T-cell (primary cell): ENCODE data around the gene ANKRD24. TPM values are rescaled to one million over a fixed set of nuclear protein-coding genes. Genes with fewer than 3 reads are reported as not detected.
"Not testable (repeated sequence)": the region's sequence is repeated elsewhere in the genome, so short reads cannot be mapped to it uniquely, and the experiment has no call there.

Experiments
- ATAC-seq, 4 experiments: fragments of 200-7000 bp in 3 of 4; fragments of 150-1000 bp in 1 of 4; cut with Tn5 transposase; replicated peaks in 1 of 4; 1 replicate in 3 of 4; 2 replicates in 1 of 4; pipeline ENCODE4 v1.10.0; 2021; ENCODE audit warnings: moderate library complexity in 3 of 4, mild to moderate bottlenecking in 2 of 4, moderate number of reproducible peaks in 1 of 4
- CTCF ChIA-PET, 2 donors: fragments of 300-600 bp; sonication (Branson Sonifier 250); formaldehyde crosslinking; loops; one replicate each; lab custom pipeline; 2022; ENCODE audit warnings: antibody characterized with exemption in 2 of 2; lab: Charles Lee
- POLR2A ChIA-PET, 2 donors: fragments of 300-600 bp; sonication (Branson Sonifier 250); formaldehyde crosslinking; loops; one replicate each; lab custom pipeline; 2022; ENCODE audit warnings: antibody characterized with exemption in 2 of 2; lab: Charles Lee
- DNase-seq, 35 experiments: peaks; one replicate each; pipeline versions ENCODE4 v3.0.0 to v3.0.0-alpha.2; 2013 to 2023
- H3K27ac ChIP-seq: one replicate; pipeline ENCODE4 v1.5.1; 2013; ENCODE audit warnings: low read length
- H3K27me3 ChIP-seq, 2 experiments: replicated peaks in 1 of 2; 1 replicate in 1 of 2; 2 replicates in 1 of 2; pipeline versions ENCODE4 v1.6.1 to v1.7.0; 2013; ENCODE audit warnings: low read length in 1 of 2, mixed read lengths in 1 of 2; ENCODE audit not compliant: control insufficient read depth in 2 of 2, insufficient read depth in 2 of 2; ENCODE audit errors: extremely low read depth in 1 of 2
- H3K36me3 ChIP-seq, 2 donors: 1 replicate in 1 of 2; 2 replicates in 1 of 2; pipeline versions ENCODE4 v1.6.1 to v1.7.0; 2013; ENCODE audit warnings: low read length in 1 of 2; ENCODE audit not compliant: control insufficient read depth in 2 of 2, insufficient read depth in 1 of 2; ENCODE audit errors: extremely low read depth in 1 of 2
- H3K4me1 ChIP-seq, 2 experiments: 1 replicate in 1 of 2; 2 replicates in 1 of 2; pipeline versions ENCODE4 v1.6.1 to v1.7.0; 2013; ENCODE audit warnings: low read length in 2 of 2, mixed read lengths in 1 of 2; ENCODE audit not compliant: insufficient read depth in 2 of 2, control insufficient read depth in 1 of 2; ENCODE audit errors: extremely low read depth in 1 of 2
- H3K4me3 ChIP-seq, 2 donors: 1 replicate in 1 of 2; 2 replicates in 1 of 2; pipeline versions ENCODE4 v1.5.1 to v1.7.0; 2013; ENCODE audit warnings: mild to moderate bottlenecking in 2 of 2, low read length in 1 of 2, moderate library complexity in 1 of 2; ENCODE audit not compliant: control insufficient read depth in 1 of 2; ENCODE audit errors: extremely low read depth in 1 of 2
- H3K9me3 ChIP-seq: 2 replicates; pipeline ENCODE4 v1.7.0; 2013
- H3K27ac Mint-ChIP-seq, 2 donors: one replicate each; pipeline ENCODE4 v1.8.0; 2020 to 2021; ENCODE audit warnings: mild to moderate bottlenecking in 2 of 2, mixed read lengths in 2 of 2
- H3K27me3 Mint-ChIP-seq, 2 donors: one replicate each; pipeline ENCODE4 v1.8.0; 2021 to 2022; ENCODE audit warnings: mixed read lengths in 2 of 2
- H3K36me3 Mint-ChIP-seq: one replicate; pipeline ENCODE4 v1.8.0; 2021; ENCODE audit warnings: mixed read lengths
- H3K4me1 Mint-ChIP-seq, 3 donors: one replicate each; pipeline ENCODE4 v1.8.0; 2020 to 2022; ENCODE audit warnings: mixed read lengths in 3 of 3, mild to moderate bottlenecking in 1 of 3
- H3K4me3 Mint-ChIP-seq, 3 donors: one replicate each; pipeline ENCODE4 v1.8.0; 2020 to 2022; ENCODE audit warnings: mild to moderate bottlenecking in 3 of 3, mixed read lengths in 3 of 3, moderate library complexity in 3 of 3
- H3K9me3 Mint-ChIP-seq, 3 donors: one replicate each; pipeline ENCODE4 v1.8.0; 2020 to 2022; ENCODE audit warnings: mixed read lengths in 3 of 3
- WGBS: methylation state at CpG from one replicate; pipeline ENCODE4 v1.1.5; 2013; ENCODE audit warnings: missing lambda C conversion rate; ENCODE audit not compliant: insufficient coverage; 5-methylcytosine and 5-hydroxymethylcytosine counted together
- total RNA-seq, 35 experiments: library from RNA in 6 of 35; stranded (reverse) in 6 of 35; fragments of 120-200 nt in 1 of 35; gene quantifications; one replicate each; pipeline versions ENCODE4 v1.2.1 to v1.2.4 and lab custom pipeline; 2013 to 2026

The ANKRD24 gene
- 1 to 10 TPM in 3 of 5 donors, under 1 TPM in 2; 0.79 to 2.2 (median 1.3) TPM for total RNA-seq
- total RNA-seq (2013) = 0.29 TPM
- 0.35 to 5.4 (median 1.7) reads per million in 29 experiments for total RNA-seq (lab: John Stamatoyannopoulos, UW)

DNA sequence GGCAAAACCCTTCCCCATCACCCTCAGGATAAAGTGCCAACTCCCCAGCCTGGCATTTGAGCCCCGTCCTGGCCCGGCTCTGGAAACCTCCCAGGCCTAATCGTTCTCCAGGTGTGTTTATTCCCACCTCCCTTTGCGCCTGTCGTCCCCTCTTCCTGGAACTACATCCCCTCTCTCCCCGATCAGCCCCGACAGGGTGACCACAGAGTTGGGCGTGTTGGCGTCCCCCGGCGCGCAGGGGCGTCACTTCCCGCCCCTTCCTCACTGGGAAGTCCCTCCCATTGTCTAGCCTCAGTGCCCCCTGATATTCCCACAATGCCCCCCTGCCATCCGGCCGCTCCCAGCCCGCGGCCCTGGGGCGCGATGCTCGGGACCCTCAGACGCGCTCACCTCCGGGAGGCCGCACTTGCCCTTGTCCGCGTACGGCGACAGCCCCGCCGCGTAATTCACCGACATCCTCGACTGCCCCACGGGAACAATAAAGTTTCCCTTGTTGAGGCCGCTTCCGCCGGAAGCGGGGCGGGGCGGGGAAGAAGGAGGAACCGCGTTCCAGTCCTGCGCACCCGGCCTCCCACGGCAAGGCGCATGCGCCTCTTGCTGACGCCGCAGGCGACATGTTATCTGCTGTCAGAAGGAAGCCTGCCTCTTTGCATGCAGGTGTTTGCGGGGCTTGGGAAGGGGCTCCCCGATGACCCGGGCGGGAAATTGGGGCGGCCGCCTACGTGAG is at the start of gene ANKRD24, which contains the start of gene SIRT6:
TSS of gene ANKRD24 (plus strand) at position 606 of the 727 bp plus-strand sequence. CDS start 3,737 bp downstream, outside the sequence.
TSS of gene SIRT6 (minus strand) at position 480 of the 727 bp plus-strand sequence. CDS start at position 456, 24 bp downstream.
- peak within 1 kb of the TSS; percentile 92 for H3K27ac Mint-ChIP-seq
- H3K4me3 Mint-ChIP-seq = peak within 1 kb of the TSS; percentile 93 to 99 (median 95)
- POLR2A ChIA-PET = interaction anchor here in 1 of 2 donors (1.0 kb wide), 1 partner anchor 204 kb away, joined by 5 read pairs; no protein-coding TSS in a partner anchor
- Histone ChIP-seq H3K9me3 (no peaks in the 10 kb centered on the region), H3K4me3 (peak within 1 kb of the TSS; percentile 79 to 93), H3K36me3 (peaks cover under 1 to 14% of the 10 kb centered on the region in 2 donors), H3K4me1 (peaks cover 16 to 31% of the 10 kb centered on the region in 2 experiments), H3K27ac (peak within 1 kb of the TSS; percentile 73), H3K27me3 (peaks cover 0 to 16% of the 10 kb centered on the region in 2 experiments)
- H3K4me1 Mint-ChIP-seq = peaks cover 26 to 37% (median 37%) of the 10 kb centered on the region in 3 donors
- H3K36me3 Mint-ChIP-seq = peaks cover 9% of the 10 kb centered on the region
- ATAC-seq = peak; percentile 90 to 92 (median 90)
- DNase-seq = peak; percentile 87 to 98 (median 95)
- WGBS = under 1% methylated on average over 57 of the region's 58 CpGs
- no peaks in the 10 kb centered on the region for H3K27me3 Mint-ChIP-seq
- CTCF ChIA-PET = no interaction called here
- H3K9me3 Mint-ChIP-seq = no peaks in the 10 kb centered on the region

DNA sequence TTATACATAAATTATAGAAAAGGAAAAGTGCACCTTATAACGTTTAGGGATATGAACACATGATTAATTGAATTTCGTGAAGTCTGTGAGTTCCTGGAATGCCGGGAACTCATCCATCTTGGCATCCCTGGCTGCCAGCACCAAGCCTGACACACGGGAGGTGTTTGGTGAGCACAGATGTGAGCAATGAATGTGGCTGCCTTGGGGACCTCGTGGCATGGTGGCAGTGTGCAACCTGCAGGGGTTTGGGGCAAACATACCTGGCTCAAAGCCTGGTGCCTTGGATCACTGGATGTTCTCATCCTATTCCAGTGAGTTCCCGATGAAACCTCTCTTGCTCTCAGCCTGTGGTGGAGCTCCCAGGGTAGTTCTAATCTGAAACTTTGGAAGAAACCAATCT is 48.1 kb upstream of the ANKRD24 start:
- Histone ChIP-seq H3K36me3 (no peaks in the 10 kb centered on the region), H3K27me3 (peaks cover 0 to 7% of the 10 kb centered on the region in 2 experiments), H3K4me1 (no peaks in the 10 kb centered on the region), H3K27ac (no peak overlapping the region), H3K9me3 (no peaks in the 10 kb centered on the region), H3K4me3 (no peak overlapping the region)
- POLR2A ChIA-PET = no interaction called here
- DNase-seq (no peak), ATAC-seq (no peak)
- 47% methylated on average over 3 of the region's 6 CpGs for WGBS
- Mint-ChIP-seq H3K4me1 (peaks cover 0 to under 1% (median 0%) of the 10 kb centered on the region in 3 donors), H3K4me3 (no peak overlapping the region), H3K27ac (no peak overlapping the region), H3K27me3 (peaks cover 5% of the 10 kb centered on the region in 2 donors), H3K9me3 (no peaks in the 10 kb centered on the region), H3K36me3 (no peaks in the 10 kb centered on the region)
- CTCF ChIA-PET = no interaction called here

DNA sequence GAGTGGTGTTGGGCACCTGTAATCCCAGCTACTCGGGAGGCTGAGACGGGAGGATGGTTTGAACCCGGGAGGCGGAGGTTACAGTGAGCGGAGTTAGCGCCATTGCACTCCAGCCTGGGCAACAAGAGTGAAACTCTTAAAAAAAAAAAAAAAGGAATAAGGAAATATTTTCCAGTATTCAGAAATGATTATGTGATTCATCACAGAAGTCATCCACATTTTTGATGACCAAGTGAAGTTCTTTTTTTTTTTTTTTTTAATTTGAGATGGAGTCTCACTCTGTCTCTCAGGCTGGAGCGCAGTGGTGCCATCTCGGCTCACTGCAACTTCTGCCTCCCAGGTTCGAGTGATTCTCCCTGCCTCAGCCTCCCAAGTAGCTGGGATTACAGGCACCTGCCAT is 47.1 kb upstream of the ANKRD24 start:
- CTCF ChIA-PET, H3K4me3 Mint-ChIP-seq, POLR2A ChIA-PET, H3K9me3 Mint-ChIP-seq, ATAC-seq, H3K36me3 ChIP-seq, H3K27ac ChIP-seq, H3K9me3 ChIP-seq, DNase-seq, H3K27ac Mint-ChIP-seq, H3K27me3 Mint-ChIP-seq, H3K36me3 Mint-ChIP-seq, H3K27me3 ChIP-seq, H3K4me1 ChIP-seq, H3K4me3 ChIP-seq: not testable (repeated sequence)
- no CpG with 5 or more reads among the region's 9 CpGs for WGBS
- H3K4me1 Mint-ChIP-seq = peaks cover 9 to 11% (median 10%) of the 10 kb centered on the region in 3 donors

DNA sequence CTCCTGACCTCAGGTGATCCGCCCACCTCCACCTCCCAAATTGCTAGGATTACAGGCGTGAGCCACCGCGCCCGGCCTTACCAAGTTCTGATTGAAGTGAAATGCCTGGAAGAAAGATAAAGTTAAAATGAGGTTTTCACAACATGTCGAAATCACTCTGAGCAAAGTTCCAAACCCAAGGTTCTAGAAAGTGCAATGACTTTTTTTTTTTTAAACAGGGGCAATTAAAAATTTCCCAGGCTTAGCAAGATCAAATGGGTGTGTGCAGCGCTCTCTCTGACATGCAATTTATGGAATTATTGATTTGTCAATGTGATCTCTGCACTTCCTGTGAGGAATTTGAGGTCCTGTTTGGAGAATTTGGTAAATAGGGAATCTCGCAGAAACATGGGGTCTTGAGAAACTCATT is 45.8 kb upstream of the ANKRD24 start:
- DNase-seq = no peak
- Mint-ChIP-seq H3K4me1 (peaks cover 11 to 13% (median 12%) of the 10 kb centered on the region in 3 donors), H3K27ac (no peak overlapping the region), H3K36me3 (no peaks in the 10 kb centered on the region), H3K4me3 (no peak overlapping the region), H3K27me3 (no peaks in the 10 kb centered on the region), H3K9me3 (no peaks in the 10 kb centered on the region)
- Histone ChIP-seq H3K4me3 (no peak overlapping the region), H3K9me3 (no peaks in the 10 kb centered on the region), H3K4me1 (peaks cover 2 to 9% of the 10 kb centered on the region in 2 experiments), H3K36me3 (no peaks in the 10 kb centered on the region), H3K27ac (no peak overlapping the region), H3K27me3 (peaks cover 0 to 2% of the 10 kb centered on the region in 2 experiments)
- ATAC-seq = no peak
- WGBS = no CpG with 5 or more reads among the region's 8 CpGs
- POLR2A ChIA-PET = no interaction called here
- CTCF ChIA-PET = no interaction called here

DNA sequence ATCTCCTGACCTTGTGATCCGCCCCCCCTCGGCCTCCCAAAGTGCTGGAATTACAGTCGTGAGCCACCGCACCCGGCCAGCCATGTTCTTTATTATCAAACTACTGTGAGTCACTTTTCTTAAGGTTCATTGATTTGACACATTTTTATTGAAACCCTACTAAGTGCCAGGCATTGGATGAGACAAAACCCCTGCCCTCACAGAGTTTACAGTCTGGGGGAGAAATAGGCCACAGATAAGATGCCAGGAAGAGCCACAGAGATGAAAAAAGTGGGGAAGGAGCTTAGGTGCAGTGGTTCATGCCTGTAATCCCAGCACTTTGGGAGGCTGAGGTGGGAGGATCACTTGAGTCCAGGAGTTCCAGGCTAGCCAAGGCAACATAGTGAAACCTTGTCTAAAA is 44.0 kb upstream of the ANKRD24 start:
- Mint-ChIP-seq H3K4me3 (no peak overlapping the region), H3K27me3 (peaks cover under 1 to 2% of the 10 kb centered on the region in 2 donors), H3K9me3 (no peaks in the 10 kb centered on the region), H3K36me3 (no peaks in the 10 kb centered on the region), H3K27ac (no peak overlapping the region), H3K4me1 (peaks cover 11 to 13% (median 12%) of the 10 kb centered on the region in 3 donors)
- Histone ChIP-seq H3K27me3 (peaks cover 0 to 3% of the 10 kb centered on the region in 2 experiments), H3K36me3 (no peaks in the 10 kb centered on the region), H3K9me3 (no peaks in the 10 kb centered on the region), H3K4me1 (peaks cover 2 to 9% of the 10 kb centered on the region in 2 experiments), H3K4me3 (no peak overlapping the region), H3K27ac (no peak overlapping the region)
- ATAC-seq (no peak), DNase-seq (no peak)
- ChIA-PET CTCF (no interaction called here), POLR2A (no interaction called here)
- 90% methylated on average over 3 of the region's 5 CpGs for WGBS

DNA sequence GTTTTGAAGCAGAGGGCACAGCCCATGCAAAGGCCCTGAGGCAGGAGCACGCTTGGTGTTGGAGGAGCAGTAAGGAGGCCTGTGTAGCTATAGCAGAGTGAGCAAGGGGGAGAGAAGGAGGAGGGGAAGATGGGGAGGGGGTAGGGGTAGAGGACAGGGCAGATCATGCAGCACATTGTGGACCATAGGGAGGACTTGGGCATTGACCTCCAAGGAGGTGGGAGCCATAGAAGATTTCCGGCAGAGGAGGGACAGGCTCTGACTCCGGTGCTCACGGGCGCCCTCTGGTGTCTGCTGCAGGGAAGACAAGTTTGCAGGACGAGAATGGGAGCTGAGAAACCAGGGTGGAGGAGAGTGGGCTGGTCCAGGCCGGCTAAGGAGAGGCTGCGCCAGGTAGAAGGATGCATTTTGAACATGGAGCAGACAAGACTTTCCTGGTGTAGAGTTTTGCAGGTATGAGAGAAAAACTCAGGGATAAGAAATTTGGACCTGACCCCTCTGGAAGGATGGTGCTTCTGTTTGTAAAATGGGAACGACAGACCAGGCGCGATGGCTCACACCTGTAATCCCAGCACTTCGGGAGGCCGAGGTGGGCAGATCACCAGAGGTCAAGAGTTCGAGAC is 42.8 kb upstream of the ANKRD24 start:
- H3K4me1 Mint-ChIP-seq = peaks cover 11 to 13% (median 12%) of the 10 kb centered on the region in 3 donors
- POLR2A ChIA-PET = interaction anchor here in 1 of 2 donors (0.6 kb wide), 1 partner anchor 150 kb away, joined by 3 read pairs; no protein-coding TSS in a partner anchor
- 17% methylated on average over 10 of the region's 14 CpGs for WGBS
- peaks cover 7% of the 10 kb centered on the region in 2 donors for H3K27me3 Mint-ChIP-seq
- Histone ChIP-seq H3K36me3 (no peaks in the 10 kb centered on the region), H3K27ac (no peak overlapping the region), H3K4me1 (peaks cover 2 to 9% of the 10 kb centered on the region in 2 experiments), H3K27me3 (peaks cover 0 to 10% of the 10 kb centered on the region in 2 experiments), H3K4me3 (no peak overlapping the region), H3K9me3 (no peaks in the 10 kb centered on the region)
- no peaks in the 10 kb centered on the region for H3K9me3 Mint-ChIP-seq
- CTCF ChIA-PET = interaction anchor here (0.6 to 1.6 kb wide), 11 partner anchors 9 to 633 kb away, joined by 3 to 6 read pairs (median 4); no protein-coding TSS in a partner anchor
- peak; percentile 51 to 91 (median 81) for DNase-seq
- H3K36me3 Mint-ChIP-seq = no peaks in the 10 kb centered on the region
- ATAC-seq = peak; percentile 87 to 93 (median 90)
- peak overlapping the region in 1 of 2 donors; percentile 1 for H3K27ac Mint-ChIP-seq
- H3K4me3 Mint-ChIP-seq = peak overlapping the region in 2 of 3 donors; percentile 14 to 22
